Right lobe of liver (tissue), 4 donors: ENCODE measurements around the gene ZBTB7C.

Experiments
- CTCF ChIP-seq, 4 donors: fragments of 200-600 bp in 3 of 4; fragments of 450-650 bp in 1 of 4; IDR thresholded peaks; one replicate each; pipeline versions ENCODE4 v1.5.1 to v1.8.0; 2016 to 2022; ENCODE audit warnings: antibody characterized with exemption in 4 of 4, mild to moderate bottlenecking in 2 of 4
- POLR2A ChIP-seq: fragments of 450-650 bp; IDR thresholded peaks from one replicate; pipeline ENCODE4 v1.6.1; 2017; ENCODE audit warnings: antibody characterized with exemption, mild to moderate bottlenecking
- donor health status: DM: no; HTN: no; CAD: no.
- donor health status: DM: no; HTN: no; CAD: no.
- donor health status: DM: no; HTN: yes; CAD: no.

GRCh38 chr18:48090702-48091101, 318.5 kb downstream of the ZBTB7C start:
- TF ChIP-seq CTCF (IDR thresholded peaks at IDR 0.05) (no peak), POLR2A (no peak)
